Anterior cingulate cortex (tissue), 58 donors: ENCODE results near the gene PLCB4.

Experiments used
- DNase-seq, 58 donors: peaks; one replicate each; lab custom pipeline; 2025; lab: John Stamatoyannopoulos, UW

Gene PLCB4

GRCh38 chr20:9166153-9166780, 97.4 kb downstream of the PLCB4 start:
- DNase-seq = no peak

GRCh38 chr20:9169409-9169808, 100.5 kb downstream of the PLCB4 start:
- DNase-seq = no peak

DNA sequence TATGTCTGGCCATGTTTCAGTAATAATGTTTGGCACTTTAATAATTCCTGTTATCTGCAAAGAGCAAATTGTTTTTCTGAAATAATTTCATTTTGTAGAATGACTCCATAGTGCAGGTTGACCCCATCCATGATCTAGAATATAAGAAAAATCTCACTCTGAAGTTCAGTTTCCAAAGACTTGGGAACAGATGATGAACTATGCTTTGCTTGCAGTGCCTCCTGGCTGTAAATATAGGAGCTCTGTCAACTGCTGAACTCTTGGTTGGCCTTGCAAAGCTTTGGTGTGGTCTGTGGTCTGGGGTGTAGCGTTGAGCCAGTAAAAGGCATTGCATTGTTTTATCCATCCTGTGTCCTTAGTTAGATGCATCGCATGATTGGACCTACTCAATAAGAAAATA, 104.0 kb downstream of the PLCB4 start:
- no peak for DNase-seq

- no peak for DNase-seq
Measured at GRCh38 chr20:9177278-9177677, 108.4 kb downstream of the PLCB4 start.

- DNase-seq = no peak
Measured at GRCh38 chr20:9179193-9179802, 110.4 kb downstream of the PLCB4 start.

DNA sequence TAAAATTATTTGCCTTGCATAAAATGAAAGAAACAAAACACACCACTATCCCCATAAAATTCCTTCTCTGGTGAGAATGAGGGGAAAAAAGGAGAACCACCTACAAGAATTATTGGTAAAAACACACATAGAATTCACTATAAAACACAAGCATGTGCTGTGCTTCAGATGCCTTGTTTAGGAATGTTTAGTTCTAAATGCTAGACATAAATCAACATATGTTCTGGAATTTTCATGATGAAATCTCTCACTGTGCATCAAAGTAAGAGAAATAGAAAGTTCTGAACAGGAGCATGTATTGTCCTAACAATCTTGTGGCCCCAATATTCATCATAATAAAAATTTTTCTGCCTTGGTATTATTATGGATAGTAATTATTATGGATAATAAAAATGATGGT, 111.0 kb downstream of the PLCB4 start:
- no peak for DNase-seq

- no peak for DNase-seq
Measured at GRCh38 chr20:9180481-9181257, 111.8 kb downstream of the PLCB4 start.

DNA sequence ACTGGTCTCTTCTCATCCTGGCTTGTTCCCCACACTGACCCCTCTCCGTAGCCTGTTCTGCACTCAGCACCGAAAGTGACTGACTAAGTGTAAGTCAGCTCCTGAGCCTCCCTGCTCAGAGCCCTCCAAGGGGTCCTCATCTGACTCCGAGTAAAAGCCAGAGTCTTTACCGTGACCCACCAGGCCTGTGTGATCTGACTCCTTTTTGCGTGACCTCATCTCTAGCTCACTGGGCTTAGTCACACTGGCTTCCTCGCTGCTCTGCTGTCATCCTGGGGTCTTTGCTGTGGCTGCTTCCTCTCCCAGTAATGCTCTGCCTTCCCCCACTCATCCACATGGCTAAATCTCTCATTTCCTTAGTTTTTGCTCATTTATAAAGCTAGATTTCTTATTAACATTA, 116.6 kb downstream of the PLCB4 start:
- no peak for DNase-seq

GRCh38 chr20:9186396-9186795, 117.5 kb downstream of the PLCB4 start:
- DNase-seq = no peak

- no peak for DNase-seq
Measured at GRCh38 chr20:9195031-9195430, 126.1 kb downstream of the PLCB4 start.

DNA sequence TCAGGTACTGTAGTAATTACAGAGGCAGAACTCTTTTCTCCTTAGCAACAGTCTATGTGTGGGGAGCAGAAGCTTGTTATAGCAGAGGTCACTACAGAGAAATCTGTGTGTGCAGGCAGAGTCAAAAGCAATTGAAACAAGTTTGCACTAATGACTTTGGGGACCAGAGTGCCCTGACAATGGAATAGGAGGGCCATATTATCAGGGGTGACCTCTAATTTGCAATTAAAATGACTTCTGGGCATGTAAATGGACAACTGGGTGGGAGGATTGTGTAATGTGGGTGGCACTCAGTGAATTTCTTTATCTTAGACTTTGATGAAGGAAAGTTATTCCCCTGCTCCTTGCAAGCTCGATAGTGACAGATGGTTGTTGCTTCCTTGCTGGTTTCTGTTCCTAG, 127.2 kb downstream of the PLCB4 start:
- DNase-seq = peak in 1 of 58 donors; percentile 49

DNA sequence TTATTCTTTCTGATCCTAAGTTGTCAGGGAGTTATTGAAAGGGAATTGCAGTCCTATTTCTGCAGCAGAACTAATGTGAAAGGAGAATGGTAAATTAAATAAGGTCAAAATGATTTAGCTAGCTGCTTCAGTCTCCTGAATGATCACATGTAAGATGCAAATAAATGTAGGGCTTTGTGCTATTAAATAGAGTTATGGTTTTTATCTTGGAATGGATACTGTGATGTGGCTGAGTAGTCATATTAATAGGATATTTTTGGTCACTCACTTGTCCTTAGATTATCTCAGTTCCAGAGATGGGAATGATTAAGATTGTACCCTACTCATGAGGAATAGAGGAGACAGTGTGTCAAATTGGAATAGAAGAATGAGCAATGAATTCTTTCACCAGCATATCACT, 129.6 kb downstream of the PLCB4 start:
- DNase-seq = no peak

GRCh38 chr20:9200196-9200595, 131.3 kb downstream of the PLCB4 start:
- no peak for DNase-seq

DNA sequence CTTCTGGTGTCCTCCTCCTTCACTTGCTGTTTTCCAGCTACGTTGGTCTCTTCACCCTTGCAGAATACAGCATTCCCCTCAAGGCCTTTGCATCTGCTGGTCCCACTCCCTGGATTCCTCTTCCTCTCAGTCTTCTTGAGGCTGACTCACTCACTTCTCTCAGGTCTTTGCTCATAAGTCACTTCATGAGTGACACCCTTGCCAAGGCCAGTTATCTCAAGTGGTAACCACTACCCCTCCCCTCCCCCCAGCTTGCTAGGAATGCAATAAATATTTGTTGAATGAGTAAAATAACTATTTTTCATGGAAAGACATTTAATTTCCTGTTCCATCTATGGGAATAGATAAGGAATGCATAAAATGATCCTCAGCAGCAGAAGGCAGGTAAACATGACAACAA, 131.7 kb downstream of the PLCB4 start:
- DNase-seq = no peak

DNA sequence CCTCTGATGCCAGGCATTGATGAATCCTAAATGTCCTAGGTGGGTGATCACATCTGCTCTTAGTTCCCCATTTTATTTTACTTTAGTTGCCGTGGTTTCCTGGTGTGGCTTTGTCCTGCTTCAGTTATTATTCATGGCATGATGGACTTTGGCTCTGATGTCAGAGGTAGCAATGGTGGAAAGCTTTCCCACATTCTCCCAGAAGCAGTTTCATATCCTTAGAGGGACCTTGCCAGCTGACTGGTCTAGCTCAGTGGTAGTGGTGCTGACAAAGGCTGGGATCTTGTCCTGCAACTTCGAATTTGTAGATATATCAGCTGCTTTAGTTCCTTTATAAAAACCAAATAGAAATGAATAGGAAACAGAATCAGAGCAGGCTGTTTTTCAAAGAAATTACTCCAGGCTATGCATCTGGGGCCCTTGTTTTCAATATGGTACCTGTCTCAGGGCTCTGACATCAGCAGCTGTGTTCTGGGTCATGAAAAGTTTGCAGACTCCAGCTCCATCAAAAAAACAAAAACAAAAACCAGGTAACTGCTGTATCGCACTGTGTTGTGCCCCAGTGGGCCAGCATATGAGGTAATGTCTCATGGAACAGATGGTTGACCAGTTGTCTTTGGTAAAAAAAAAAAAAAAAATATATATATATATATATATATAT, 133.7 kb downstream of the PLCB4 start:
- DNase-seq = no peak

DNA sequence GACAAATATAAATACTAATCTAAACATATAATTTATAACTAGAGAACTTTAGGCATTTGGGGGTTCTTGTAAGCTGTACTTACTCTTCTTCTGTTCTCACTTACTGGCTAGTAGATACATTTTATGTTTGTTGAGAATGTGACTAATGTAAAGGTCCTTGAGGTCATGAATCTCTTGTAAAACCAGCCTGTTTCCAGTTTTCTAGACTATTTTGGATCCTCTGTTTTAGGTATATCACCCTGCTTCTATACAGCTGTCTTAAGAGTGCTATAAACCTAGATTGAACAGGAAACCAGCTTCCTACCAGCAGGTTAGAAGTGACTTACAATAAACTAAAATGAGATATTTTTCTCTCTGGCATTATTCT, 134.2 kb downstream of the PLCB4 start:
- DNase-seq = no peak

DNA sequence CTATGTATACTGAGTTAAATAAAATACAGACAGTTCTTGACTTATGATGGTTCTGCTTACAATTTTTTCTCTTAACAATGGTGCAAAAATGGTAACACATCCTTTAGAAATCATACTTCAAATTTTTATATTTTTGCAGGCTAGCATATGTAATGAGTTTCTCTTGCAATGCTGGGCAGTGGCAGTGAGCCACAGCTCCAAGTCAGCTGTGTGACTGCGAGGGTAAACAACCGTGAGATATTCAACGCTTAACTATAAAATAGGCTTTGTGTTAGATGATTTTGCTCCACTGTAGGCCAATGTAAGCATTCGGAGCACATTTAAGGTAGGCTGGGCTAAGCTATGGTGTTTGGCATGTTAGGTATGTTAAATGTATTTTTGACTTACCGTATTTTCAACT, 136.1 kb downstream of the PLCB4 start:
- DNase-seq = no peak

DNA sequence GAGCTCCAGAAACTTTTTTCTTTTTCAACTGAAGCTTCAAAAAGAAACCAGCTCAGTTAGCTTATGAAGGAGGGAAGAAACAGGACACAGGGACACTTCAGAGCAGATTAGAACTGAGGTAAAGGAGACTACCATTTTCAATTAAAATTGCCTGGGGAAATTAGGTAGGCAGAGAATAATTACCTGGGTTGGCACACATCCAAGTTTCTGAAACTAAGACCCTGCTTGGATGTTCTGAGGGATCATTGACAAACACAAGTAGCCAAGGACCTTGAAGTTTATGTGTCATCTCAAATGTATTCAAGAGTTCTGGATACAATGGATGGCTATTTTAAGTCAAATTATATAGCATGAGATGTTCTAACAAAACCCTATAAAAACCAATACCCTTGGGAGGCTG, 137.6 kb downstream of the PLCB4 start:
- DNase-seq = no peak

- no peak for DNase-seq
Measured at GRCh38 chr20:9207253-9207652, 138.4 kb downstream of the PLCB4 start.

- DNase-seq = no peak
Measured at GRCh38 chr20:9210356-9210755, 141.5 kb downstream of the PLCB4 start.

DNA sequence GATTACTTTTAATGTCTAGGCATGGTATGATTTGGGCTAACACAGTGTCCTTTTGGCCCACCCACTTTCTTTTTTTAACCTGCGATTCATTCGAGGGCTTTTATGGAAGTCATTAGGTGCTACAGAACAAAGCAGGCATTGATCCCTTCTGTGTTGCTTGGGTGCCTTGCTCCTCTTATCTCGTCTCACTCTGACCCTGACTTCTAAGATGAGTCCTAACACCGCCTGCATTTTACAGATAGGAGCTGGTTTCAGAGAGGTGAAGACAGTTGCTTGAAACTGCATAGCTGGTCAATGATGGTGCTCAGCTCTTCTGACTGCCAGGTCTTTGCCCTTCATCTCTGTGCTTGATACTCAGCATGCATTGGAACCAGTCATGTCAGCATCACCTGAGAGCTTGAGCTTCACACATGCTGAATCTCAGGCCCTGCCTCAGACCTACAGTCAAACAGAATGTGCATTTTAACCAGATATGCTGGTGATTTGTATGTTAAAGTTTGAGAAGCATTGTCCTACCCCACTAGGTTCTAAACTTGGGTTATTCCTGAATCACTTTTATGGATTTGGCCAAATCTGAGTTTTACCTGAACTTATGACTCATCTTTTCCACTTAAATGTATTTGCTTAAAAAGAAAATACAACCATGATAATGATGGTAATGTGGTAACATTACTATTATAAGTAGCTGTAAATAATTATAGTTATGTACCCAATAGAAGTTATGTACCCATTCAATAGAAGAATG, 142.3 kb downstream of the PLCB4 start:
- DNase-seq = no peak
